Mesothelial cell of epicardium (in vitro differentiated cells): ENCODE results near the gene DCUN1D2. TPM values are rescaled to one million over a fixed set of nuclear protein-coding genes. Genes with fewer than 3 reads are reported as not detected.
A peak's percentile ranks its signal among the peaks of the same experiment; 100 is the strongest.

Experiments
- DNase-seq, 2 experiments: peaks; one replicate each; pipeline ENCODE4 v3.0.0; 2021; ENCODE audit warnings: low spot score in 2 of 2; ENCODE audit not compliant: unreplicated experiment in 2 of 2
- H3K27ac Mint-ChIP-seq: 2 replicates; pipeline ENCODE4 v1.8.0; 2021; ENCODE audit warnings: mixed read lengths
- H3K27me3 Mint-ChIP-seq: 2 replicates; pipeline ENCODE4 v1.8.0; 2021; ENCODE audit warnings: low read depth, mixed read lengths
- H3K36me3 Mint-ChIP-seq: 2 replicates; pipeline ENCODE4 v1.8.0; 2021; ENCODE audit warnings: mixed read lengths
- H3K4me1 Mint-ChIP-seq: 2 replicates; pipeline ENCODE4 v1.8.0; 2021; ENCODE audit warnings: mixed read lengths
- H3K4me3 Mint-ChIP-seq: 2 replicates; pipeline ENCODE4 v1.8.0; 2021; ENCODE audit warnings: mild to moderate bottlenecking, moderate library complexity, mixed read lengths
- H3K9me3 Mint-ChIP-seq: 2 replicates; pipeline ENCODE4 v1.8.0; 2021; ENCODE audit warnings: mixed read lengths
- CTCF ChIP-seq: fragments of 200-600 bp; sonication (generic); IDR thresholded peaks from one replicate; pipeline ENCODE4 v1.5.0; 2021; ENCODE audit warnings: antibody characterized with exemption; ENCODE audit not compliant: unreplicated experiment
- total RNA-seq: library from RNA; stranded (reverse); gene quantifications from 3 replicates; pipeline ENCODE4 v1.2.1, GENCODE V29; 2021

The DCUN1D2 gene
- total RNA-seq, 1 donor from 2014 or later: 40.2 TPM

GRCh38 chr13:113537205-113537604 lies 46.7 kb upstream of the DCUN1D2 start:
- Mint-ChIP-seq H3K9me3 (peaks cover 18% of the 10 kb centered on the region), H3K4me1 (peaks cover 27% of the 10 kb centered on the region), H3K27me3 (no peaks in the 10 kb centered on the region), H3K4me3 (no peak overlapping the region), H3K27ac (no peak overlapping the region), H3K36me3 (peaks cover 31% of the 10 kb centered on the region)
- no peak for DNase-seq
- TF ChIP-seq CTCF: no peak

- TF ChIP-seq CTCF: no peak
- peaks cover 18% of the 10 kb centered on the region for H3K9me3 Mint-ChIP-seq
- no peak for DNase-seq
- H3K4me3 Mint-ChIP-seq: no peak overlapping the region
- peaks cover 31% of the 10 kb centered on the region for H3K36me3 Mint-ChIP-seq
- no peaks in the 10 kb centered on the region for H3K27me3 Mint-ChIP-seq
- H3K4me1 Mint-ChIP-seq: peaks cover 33% of the 10 kb centered on the region
- peak overlapping the region; percentile 11 for H3K27ac Mint-ChIP-seq
These were observed 46.1 kb upstream of the DCUN1D2 start for GRCh38 chr13:113536461-113537110.

GRCh38 chr13:113535381-113535781 lies 44.9 kb upstream of the DCUN1D2 start:
- peak overlapping the region; percentile 70 for H3K27ac Mint-ChIP-seq
- DNase-seq: no peak
- H3K36me3 Mint-ChIP-seq: peaks cover 23% of the 10 kb centered on the region
- H3K9me3 Mint-ChIP-seq: peaks cover 7% of the 10 kb centered on the region
- no peaks in the 10 kb centered on the region for H3K27me3 Mint-ChIP-seq
- no peak overlapping the region for H3K4me3 Mint-ChIP-seq
- H3K4me1 Mint-ChIP-seq: peaks cover 33% of the 10 kb centered on the region
- no peak for TF ChIP-seq CTCF

- Mint-ChIP-seq H3K27ac (peak overlapping the region; percentile 95), H3K9me3 (no peaks in the 10 kb centered on the region), H3K4me1 (peaks cover 35% of the 10 kb centered on the region), H3K36me3 (peaks cover 21% of the 10 kb centered on the region), H3K4me3 (peak overlapping the region; percentile 48), H3K27me3 (no peaks in the 10 kb centered on the region)
- no peak for TF ChIP-seq CTCF
- no peak for DNase-seq
These were observed 43.8 kb upstream of the DCUN1D2 start for GRCh38 chr13:113534236-113534860.

GRCh38 chr13:113533161-113533840 lies 42.8 kb upstream of the DCUN1D2 start:
- H3K27ac Mint-ChIP-seq: peak overlapping the region; percentile 95
- peaks cover 26% of the 10 kb centered on the region for H3K36me3 Mint-ChIP-seq
- peak overlapping the region; percentile 48 for H3K4me3 Mint-ChIP-seq
- no peaks in the 10 kb centered on the region for H3K27me3 Mint-ChIP-seq
- DNase-seq: peak; percentile 44 to 73
- H3K4me1 Mint-ChIP-seq: peaks cover 35% of the 10 kb centered on the region
- TF ChIP-seq CTCF: no peak
- no peaks in the 10 kb centered on the region for H3K9me3 Mint-ChIP-seq
